ENCODE measurements around the gene GALNT18.

The GALNT18 gene

GRCh38 chr11:11427140-11427539 lies 194.7 kb downstream of the GALNT18 start:
- H3K27me3 Mint-ChIP-seq = no peaks in the 10 kb centered on the region
- no peaks in the 10 kb centered on the region for H3K4me1 Mint-ChIP-seq
- no peak for ATAC-seq
- no peaks in the 10 kb centered on the region for H3K9me3 Mint-ChIP-seq
- peak overlapping the region in 1 of 2 donors; percentile 51 for H3K27ac Mint-ChIP-seq
- DNase-seq = no peak
- H3K4me3 Mint-ChIP-seq = no peak overlapping the region

GRCh38 chr11:11426226-11426952 lies 195.4 kb downstream of the GALNT18 start:
- Mint-ChIP-seq H3K9me3 (no peaks in the 10 kb centered on the region), H3K27ac (no peak overlapping the region), H3K4me1 (no peaks in the 10 kb centered on the region), H3K4me3 (no peak overlapping the region), H3K27me3 (no peaks in the 10 kb centered on the region)
- ATAC-seq (no peak), DNase-seq (no peak)

DNA sequence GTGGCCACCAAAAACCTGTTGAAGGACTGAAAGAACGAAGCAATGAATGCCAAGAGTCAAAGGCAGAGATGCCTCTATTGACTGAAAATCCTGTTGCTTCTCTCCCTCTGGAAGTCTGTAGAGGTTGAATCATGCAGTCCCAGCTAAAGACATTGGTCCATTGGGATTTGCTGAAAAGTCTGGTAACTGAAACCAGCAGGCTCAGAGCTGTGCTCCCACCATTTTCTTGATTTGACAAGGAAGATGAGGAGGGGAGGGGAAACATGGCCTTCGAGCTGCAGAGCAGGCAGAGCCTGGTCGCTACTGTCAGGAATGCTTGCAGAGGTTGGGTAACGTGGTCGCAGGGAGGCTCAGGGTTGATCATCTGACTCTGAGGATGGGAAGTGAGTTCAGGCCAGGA lies 196.0 kb downstream of the GALNT18 start:
- H3K27me3 Mint-ChIP-seq = no peaks in the 10 kb centered on the region
- no peaks in the 10 kb centered on the region for H3K9me3 Mint-ChIP-seq
- H3K4me1 Mint-ChIP-seq = no peaks in the 10 kb centered on the region
- H3K4me3 Mint-ChIP-seq = no peak overlapping the region
- ATAC-seq (no peak), DNase-seq (no peak)
- no peak overlapping the region for H3K27ac Mint-ChIP-seq

GRCh38 chr11:11424688-11425087 lies 197.1 kb downstream of the GALNT18 start:
- H3K27ac Mint-ChIP-seq = peak overlapping the region in 1 of 2 donors; percentile 4
- no peaks in the 10 kb centered on the region for H3K9me3 Mint-ChIP-seq
- no peaks in the 10 kb centered on the region for H3K4me1 Mint-ChIP-seq
- no peak for ATAC-seq
- no peak for DNase-seq
- H3K4me3 Mint-ChIP-seq = no peak overlapping the region
- H3K27me3 Mint-ChIP-seq = no peaks in the 10 kb centered on the region

- DNase-seq (no peak), ATAC-seq (no peak)
- Mint-ChIP-seq H3K27ac (no peak overlapping the region), H3K4me3 (no peak overlapping the region), H3K4me1 (no peaks in the 10 kb centered on the region), H3K9me3 (no peaks in the 10 kb centered on the region), H3K27me3 (no peaks in the 10 kb centered on the region)
These were observed 199.2 kb downstream of the GALNT18 start for GRCh38 chr11:11422411-11423128.

DNA sequence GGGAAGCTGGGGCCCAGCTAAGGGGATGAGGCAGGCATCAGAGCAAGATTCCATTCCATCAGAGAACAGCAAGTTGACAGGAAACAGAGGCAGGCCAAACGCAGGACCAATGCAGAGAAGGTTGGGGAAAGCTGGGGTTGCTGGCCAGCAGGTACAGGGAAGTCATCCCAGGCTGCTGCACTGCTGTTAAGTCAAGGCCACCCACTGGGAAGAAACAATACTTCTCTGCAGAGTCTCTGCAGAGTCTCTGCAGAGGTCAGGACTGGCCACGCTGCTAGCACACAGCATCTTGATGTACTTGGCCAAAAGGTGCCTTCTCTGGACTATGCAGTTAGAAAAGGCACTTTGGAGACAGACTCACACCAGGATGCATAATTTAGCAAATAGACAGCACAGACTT lies 200.3 kb downstream of the GALNT18 start:
- Mint-ChIP-seq H3K4me1 (peaks cover 4% of the 10 kb centered on the region), H3K27me3 (peaks cover 6% of the 10 kb centered on the region), H3K9me3 (no peaks in the 10 kb centered on the region), H3K4me3 (no peak overlapping the region), H3K27ac (no peak overlapping the region)
- ATAC-seq (no peak), DNase-seq (no peak)

DNA sequence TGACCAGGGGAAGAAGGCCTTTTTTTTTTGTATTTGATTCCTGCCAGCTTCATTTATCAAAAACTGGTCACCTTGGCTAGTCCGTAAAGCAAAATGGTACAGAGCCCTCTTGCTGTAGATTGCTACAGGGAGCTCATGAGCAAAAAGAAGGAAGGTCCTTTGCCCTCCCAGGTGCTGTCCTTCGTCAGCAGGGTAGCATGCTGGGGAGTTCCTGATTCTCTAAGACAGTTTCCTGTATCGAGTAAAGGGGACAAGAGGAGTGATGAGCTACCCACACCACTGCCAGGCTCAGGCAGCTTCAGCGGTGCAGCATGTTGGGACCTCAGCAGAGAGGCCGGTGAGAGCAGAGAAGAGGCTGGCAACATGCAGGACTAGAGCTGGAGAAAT lies 200.9 kb downstream of the GALNT18 start:
- H3K9me3 Mint-ChIP-seq = no peaks in the 10 kb centered on the region
- DNase-seq (no peak), ATAC-seq (no peak)
- peaks cover 11% of the 10 kb centered on the region for H3K27me3 Mint-ChIP-seq
- H3K4me3 Mint-ChIP-seq = no peak overlapping the region
- H3K4me1 Mint-ChIP-seq = peaks cover 7% of the 10 kb centered on the region
- H3K27ac Mint-ChIP-seq = peak overlapping the region in 1 of 2 donors; percentile 22

DNA sequence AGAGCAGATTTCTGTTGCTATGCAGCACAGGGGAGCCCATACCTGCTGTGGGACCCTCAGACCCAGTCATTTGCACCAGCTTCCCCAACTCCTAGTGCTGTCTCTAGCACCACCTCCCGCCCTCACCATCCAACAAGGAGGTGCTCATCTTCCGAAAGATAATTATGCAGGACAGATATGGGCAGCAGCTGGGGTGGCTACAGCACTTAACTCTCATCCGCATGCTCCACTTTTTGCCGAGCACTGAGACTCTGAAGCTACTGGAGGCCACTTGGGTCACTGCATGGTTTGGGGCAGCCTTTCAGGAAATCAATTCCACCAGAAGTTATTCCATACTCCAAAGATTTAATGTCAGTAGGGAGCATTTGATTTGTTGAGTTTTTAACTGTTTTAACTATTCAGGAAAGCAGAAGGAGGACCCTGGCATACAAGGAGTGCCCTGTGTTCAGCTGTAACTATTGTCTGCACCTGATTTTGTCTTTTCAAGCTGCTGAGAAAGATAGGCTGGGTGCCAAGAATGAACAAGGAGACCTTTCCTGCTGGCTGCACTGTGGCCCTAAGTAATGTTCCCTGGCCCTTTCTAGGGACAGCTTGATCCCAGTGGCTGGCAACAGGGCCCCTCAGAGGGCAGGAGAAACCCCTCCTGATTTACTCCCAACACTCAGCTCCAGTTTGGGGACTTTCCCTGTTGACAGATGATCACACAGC lies 201.5 kb downstream of the GALNT18 start:
- H3K4me1 Mint-ChIP-seq = peaks cover 7% of the 10 kb centered on the region

DNA sequence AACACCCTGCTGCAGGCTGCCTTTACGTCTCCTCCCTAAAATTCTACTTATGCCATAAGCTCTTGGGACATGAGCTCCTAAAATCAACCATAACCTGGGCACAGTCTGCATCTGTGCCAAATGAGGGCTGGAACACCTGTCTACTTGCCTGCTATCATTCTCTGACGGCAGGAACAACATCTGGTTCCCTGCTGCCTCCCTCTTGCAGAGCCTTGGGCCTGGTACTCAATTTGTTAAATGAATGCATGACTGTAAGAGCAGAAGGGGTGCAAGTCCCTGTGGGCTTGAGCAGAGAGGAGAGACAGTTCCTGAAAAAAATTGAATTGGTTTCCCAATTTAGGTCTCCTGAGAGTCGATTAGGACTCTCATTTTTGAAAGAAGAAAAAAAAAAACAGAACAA lies 202.1 kb downstream of the GALNT18 start:
- H3K9me3 Mint-ChIP-seq = no peaks in the 10 kb centered on the region
- no peak overlapping the region for H3K27ac Mint-ChIP-seq
- peaks cover 7% of the 10 kb centered on the region for H3K4me1 Mint-ChIP-seq
- no peak for DNase-seq
- no peak overlapping the region for H3K4me3 Mint-ChIP-seq
- no peak for ATAC-seq
- peaks cover 11% of the 10 kb centered on the region for H3K27me3 Mint-ChIP-seq

More for the DNA sequence above, 201.5 kb downstream of the GALNT18 start:
- no peaks in the 10 kb centered on the region for H3K9me3 Mint-ChIP-seq
- peaks cover 11% of the 10 kb centered on the region for H3K27me3 Mint-ChIP-seq
- H3K27ac Mint-ChIP-seq = peak overlapping the region in 1 of 2 donors; percentile 22
- no peak for ATAC-seq
- no peak for DNase-seq
- H3K4me3 Mint-ChIP-seq = no peak overlapping the region

DNA sequence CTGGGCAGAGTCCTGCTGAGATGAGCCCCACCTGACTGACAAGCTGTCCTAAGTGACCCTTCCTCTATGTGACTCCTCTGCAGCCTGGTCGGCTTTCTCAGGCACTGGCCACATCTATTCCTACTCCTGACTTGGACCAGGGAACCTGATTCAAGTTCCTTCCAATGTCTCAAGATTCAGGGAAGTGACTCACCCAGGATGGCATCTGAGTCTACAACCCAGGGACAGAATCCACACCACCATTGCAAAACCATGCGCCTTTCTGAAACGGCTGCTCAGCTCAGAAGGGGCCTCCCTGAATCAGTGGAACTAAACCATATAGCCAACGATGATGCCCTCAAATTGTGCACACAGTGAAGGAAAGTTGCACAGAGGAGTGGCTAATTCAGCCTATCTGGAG lies 204.9 kb downstream of the GALNT18 start:
- H3K27ac Mint-ChIP-seq = peak overlapping the region in 1 of 2 donors; percentile 48
- DNase-seq (no peak), ATAC-seq (no peak)
- no peak overlapping the region for H3K4me3 Mint-ChIP-seq
- no peaks in the 10 kb centered on the region for H3K9me3 Mint-ChIP-seq
- peaks cover 11% of the 10 kb centered on the region for H3K27me3 Mint-ChIP-seq
- H3K4me1 Mint-ChIP-seq = peaks cover 7% of the 10 kb centered on the region

GRCh38 chr11:11416502-11416901 lies 205.3 kb downstream of the GALNT18 start:
- DNase-seq (no peak), ATAC-seq (no peak)
- Mint-ChIP-seq H3K27me3 (peaks cover 11% of the 10 kb centered on the region), H3K4me3 (no peak overlapping the region), H3K9me3 (no peaks in the 10 kb centered on the region), H3K27ac (no peak overlapping the region), H3K4me1 (peaks cover 7% of the 10 kb centered on the region)

- H3K9me3 Mint-ChIP-seq = no peaks in the 10 kb centered on the region
- DNase-seq = no peak
- no peak overlapping the region for H3K4me3 Mint-ChIP-seq
- ATAC-seq = no peak
- H3K27ac Mint-ChIP-seq = no peak overlapping the region
- H3K27me3 Mint-ChIP-seq = peaks cover 11% of the 10 kb centered on the region
- peaks cover 7% of the 10 kb centered on the region for H3K4me1 Mint-ChIP-seq
These were observed 205.9 kb downstream of the GALNT18 start for GRCh38 chr11:11415901-11416300.

GRCh38 chr11:11414996-11415395 lies 206.8 kb downstream of the GALNT18 start:
- peaks cover 11% of the 10 kb centered on the region for H3K27me3 Mint-ChIP-seq
- no peaks in the 10 kb centered on the region for H3K9me3 Mint-ChIP-seq
- H3K27ac Mint-ChIP-seq = no peak overlapping the region
- no peak overlapping the region for H3K4me3 Mint-ChIP-seq
- ATAC-seq = no peak
- no peak for DNase-seq
- peaks cover 7% of the 10 kb centered on the region for H3K4me1 Mint-ChIP-seq

GRCh38 chr11:11413776-11414175 lies 208.0 kb downstream of the GALNT18 start:
- H3K27me3 Mint-ChIP-seq = peaks cover 11% of the 10 kb centered on the region
- ATAC-seq (no peak), DNase-seq (no peak)
- H3K27ac Mint-ChIP-seq = no peak overlapping the region
- no peaks in the 10 kb centered on the region for H3K9me3 Mint-ChIP-seq
- no peak overlapping the region for H3K4me3 Mint-ChIP-seq
- peaks cover 7% of the 10 kb centered on the region for H3K4me1 Mint-ChIP-seq

DNA sequence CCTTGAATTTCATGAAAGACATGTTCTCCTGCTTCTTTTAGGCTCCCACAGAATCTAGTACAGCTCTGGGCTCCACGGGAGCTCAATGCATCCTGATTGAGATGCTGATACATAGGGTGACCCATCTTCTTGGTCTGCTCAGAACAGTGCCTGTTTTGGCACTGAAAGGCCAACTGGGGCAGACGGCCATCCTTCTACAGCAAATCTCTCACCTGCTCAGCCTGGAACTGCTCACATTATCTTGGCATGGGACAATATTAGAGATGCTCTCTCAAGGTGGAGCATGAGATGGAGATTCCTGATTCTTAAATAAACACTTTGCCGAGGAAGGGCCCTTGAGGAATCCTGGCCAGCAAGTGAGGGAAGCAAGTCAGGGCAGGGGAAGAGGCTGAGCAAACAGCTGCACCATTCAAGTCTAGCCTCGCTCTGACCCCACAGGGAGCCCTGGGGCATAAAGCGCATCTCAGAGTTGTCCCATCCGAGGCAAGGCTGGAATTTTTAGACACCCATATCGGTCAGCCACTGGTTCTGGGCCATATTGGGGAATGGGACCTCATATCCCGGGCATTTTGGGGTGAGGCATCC lies 210.3 kb downstream of the GALNT18 start:
- ATAC-seq (no peak), DNase-seq (no peak)
- Mint-ChIP-seq H3K27ac (no peak overlapping the region), H3K4me1 (peaks cover 3% of the 10 kb centered on the region), H3K27me3 (peaks cover 4% of the 10 kb centered on the region), H3K9me3 (no peaks in the 10 kb centered on the region), H3K4me3 (no peak overlapping the region)

- ATAC-seq (peak; percentile 23), DNase-seq (no peak)
- Mint-ChIP-seq H3K9me3 (no peaks in the 10 kb centered on the region), H3K27me3 (peaks cover 3% of the 10 kb centered on the region), H3K27ac (no peak overlapping the region), H3K4me1 (no peaks in the 10 kb centered on the region), H3K4me3 (no peak overlapping the region)
These were observed 211.9 kb downstream of the GALNT18 start for GRCh38 chr11:11409901-11410300.
